ENCODE measurements around the gene CACNA1D.

DNA sequence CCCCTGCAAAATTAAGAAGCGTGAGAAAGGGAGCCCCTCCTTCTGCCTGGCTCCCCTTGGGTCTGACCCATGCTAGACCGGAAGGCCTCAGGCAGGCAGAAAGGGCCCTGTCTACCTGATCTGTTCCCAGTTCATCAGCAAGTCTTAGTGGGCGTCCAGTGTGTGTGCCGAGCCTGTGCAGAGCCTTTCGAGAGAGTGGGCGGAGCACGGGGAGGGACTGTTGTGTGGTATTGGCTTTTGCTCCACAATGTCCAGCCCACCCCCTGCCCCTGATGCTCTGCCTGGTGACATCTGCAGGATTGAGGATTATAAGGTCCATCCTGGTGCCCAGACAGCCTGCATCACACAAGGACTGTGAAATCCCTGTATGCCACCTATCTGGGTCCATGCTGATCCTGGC lies 268.9 kb downstream of the CACNA1D start:
- no peak for TF ChIP-seq CTCF (IDR thresholded peaks at IDR 0.05)
- no peak for TF ChIP-seq POLR2A (IDR thresholded peaks at IDR 0.05)
- no peak for TF ChIP-seq POLR2AphosphoS5 (IDR thresholded peaks at IDR 0.05)
